Measurements from ENCODE around the gene C2CD3. TPM values are rescaled to one million over a fixed set of nuclear protein-coding genes. Genes with fewer than 3 reads are reported as not detected.

The C2CD3 gene
- total and polyA plus RNA-seq, 10 of the 15 experiments (the other 5 are each of a cell fraction or from before 2014, with no cell fraction given): 2.3 to 24.0 (median 16.3) TPM

DNA sequence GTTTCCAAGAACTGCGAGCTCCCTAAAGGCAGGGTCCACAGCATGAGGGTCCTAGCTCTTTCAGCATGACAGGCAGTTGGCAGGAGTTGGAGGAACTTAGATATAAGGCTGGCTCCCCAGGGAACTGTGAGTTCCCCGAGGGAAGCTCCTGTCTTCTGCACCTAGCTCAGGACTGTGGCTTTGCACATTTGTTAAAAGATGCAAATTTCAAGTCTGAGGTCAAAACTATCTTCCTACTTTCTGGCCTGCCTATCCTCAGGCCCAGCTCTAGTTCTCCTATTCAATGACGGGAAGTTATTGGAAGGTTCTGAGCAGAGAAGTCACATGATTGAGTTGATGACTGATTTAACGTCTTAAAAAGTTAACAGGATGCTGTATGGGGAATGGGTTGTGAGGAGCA lies 150.3 kb downstream of the C2CD3 start:
- POLR2A ChIA-PET: interaction anchor here (1.0 to 3.1 kb wide), 4 partner anchors 23 to 40 kb away, joined by 4 to 20 read pairs (median 6); partner anchors contain the start of gene UCP2
- Histone ChIP-seq H3K9ac (ENCODE audit: control insufficient read depth, insufficient read depth, low read length) (no peak overlapping the region), H3K9me3 (replicated peaks; ENCODE audit: control insufficient read depth, insufficient read depth, low read length) (no peaks in the 10 kb centered on the region), H2AFZ (ENCODE audit: control insufficient read depth, low read depth, low read length) (peak overlapping the region; percentile 52), H3K4me3 (no peak overlapping the region), H3K79me2 (ENCODE audit: control insufficient read depth, insufficient read depth, low read length) (no peaks in the 10 kb centered on the region), H3K36me3 (ENCODE audit: control insufficient read depth in 2 of 2, insufficient read depth in 2 of 2, low read length in 1 of 2) (peaks cover 0 to 1% of the 10 kb centered on the region in 2 experiments; a peak in 3 of 4 replicates), H3K27me3 (replicated peaks in 1 of 2; ENCODE audit: control insufficient read depth in 2 of 2, insufficient read depth in 2 of 2, low read length in 1 of 2) (no peaks in the 10 kb centered on the region), H4K20me1 (ENCODE audit: control insufficient read depth, insufficient read depth) (no peaks in the 10 kb centered on the region), H3K4me1 (ENCODE audit: control insufficient read depth, insufficient read depth, low read length) (peaks cover 21% of the 10 kb centered on the region), H3K27ac (ENCODE audit: control insufficient read depth, insufficient read depth) (peak overlapping the region; percentile 58), H3K4me2 (ENCODE audit: control insufficient read depth, insufficient read depth) (peak overlapping the region; percentile 26)
- in situ Hi-C loops (cut with MboI) (no loop called here), intact Hi-C loops (cut with micrococcal nuclease; ENCODE audit: unreplicated experiment) (loop anchor here (5.0 kb wide), 1 partner anchor 38 kb away; the partner anchor contains the start of gene UCP2)
- CTCF ChIA-PET: interaction anchor here (0.6 to 2.1 kb wide), 10 partner anchors 9 to 235 kb away, joined by 3 to 8 read pairs (median 4); partner anchors contain the start of gene UCP3
- DNase-seq (ENCODE audit: low read depth, low spot score) (peak; percentile 60), ATAC-seq (peak; percentile 82), FAIRE-seq (no peak)
- SMC1A ChIA-PET (ENCODE audit: uncharacterized antibody, unreplicated experiment): interaction anchor here (0.5 to 3.7 kb wide), 11 partner anchors 9 to 429 kb away, joined by 3 to 49 read pairs (median 4); partner anchors contain the start of gene UCP2
- RAD21 ChIA-PET (ENCODE audit: unreplicated experiment): interaction anchor here (0.5 to 3.5 kb wide), 12 partner anchors 9 to 129 kb away, joined by 3 to 31 read pairs (median 5); partner anchors contain the start of gene UCP2
- 13% methylated on average over 4 of the region's 4 CpGs for WGBS (ENCODE audit: insufficient coverage, insufficient replicate concordance, low lambda C conversion rate, missing lambda C conversion rate)
- no TSS peak for BruUV-seq (replicated peaks)
- TF ChIP-seq RB1 (IDR thresholded peaks at IDR 0.05; ENCODE audit: borderline replicate concordance) (peak; percentile 50; the same call in 1 of the 2 replicates), IKZF2 (IDR thresholded peaks at IDR 0.05) (peak; percentile 72 to 76; a peak in 2 of 4 replicates), POU2F2 (IDR thresholded peaks at IDR 0.05; ENCODE audit: borderline replicate concordance, low read depth, low read length) (peak; percentile 76; the same call in 1 of the 3 replicates), RUNX3 (IDR thresholded peaks at IDR 0.05; ENCODE audit: low read length) (peak; percentile 51), GATAD2B (conservative IDR thresholded peaks at IDR 0.05; ENCODE audit: low read depth) (no peak; the same call in 1 of the 2 replicates), SUPT20H (IDR thresholded peaks at IDR 0.05; ENCODE audit: borderline replicate concordance, control insufficient read depth, low read depth, low read length) (no peak), IKZF1 (conservative IDR thresholded peaks at IDR 0.05) (peak; percentile 75), RAD51 (IDR thresholded peaks at IDR 0.05) (peak; percentile 76; the same call in 1 of the 2 replicates), MTA3 (IDR thresholded peaks at IDR 0.05; ENCODE audit: borderline replicate concordance, low read length) (no peak), TCF3 (IDR thresholded peaks at IDR 0.05; ENCODE audit: borderline replicate concordance, insufficient read depth, low read depth, low read length) (no peak), MEF2B (IDR thresholded peaks at IDR 0.05; ENCODE audit: partially characterized antibody, poor library complexity, severe bottlenecking) (peak; percentile 94)
- TF ChIP-seq, protein P1, sequence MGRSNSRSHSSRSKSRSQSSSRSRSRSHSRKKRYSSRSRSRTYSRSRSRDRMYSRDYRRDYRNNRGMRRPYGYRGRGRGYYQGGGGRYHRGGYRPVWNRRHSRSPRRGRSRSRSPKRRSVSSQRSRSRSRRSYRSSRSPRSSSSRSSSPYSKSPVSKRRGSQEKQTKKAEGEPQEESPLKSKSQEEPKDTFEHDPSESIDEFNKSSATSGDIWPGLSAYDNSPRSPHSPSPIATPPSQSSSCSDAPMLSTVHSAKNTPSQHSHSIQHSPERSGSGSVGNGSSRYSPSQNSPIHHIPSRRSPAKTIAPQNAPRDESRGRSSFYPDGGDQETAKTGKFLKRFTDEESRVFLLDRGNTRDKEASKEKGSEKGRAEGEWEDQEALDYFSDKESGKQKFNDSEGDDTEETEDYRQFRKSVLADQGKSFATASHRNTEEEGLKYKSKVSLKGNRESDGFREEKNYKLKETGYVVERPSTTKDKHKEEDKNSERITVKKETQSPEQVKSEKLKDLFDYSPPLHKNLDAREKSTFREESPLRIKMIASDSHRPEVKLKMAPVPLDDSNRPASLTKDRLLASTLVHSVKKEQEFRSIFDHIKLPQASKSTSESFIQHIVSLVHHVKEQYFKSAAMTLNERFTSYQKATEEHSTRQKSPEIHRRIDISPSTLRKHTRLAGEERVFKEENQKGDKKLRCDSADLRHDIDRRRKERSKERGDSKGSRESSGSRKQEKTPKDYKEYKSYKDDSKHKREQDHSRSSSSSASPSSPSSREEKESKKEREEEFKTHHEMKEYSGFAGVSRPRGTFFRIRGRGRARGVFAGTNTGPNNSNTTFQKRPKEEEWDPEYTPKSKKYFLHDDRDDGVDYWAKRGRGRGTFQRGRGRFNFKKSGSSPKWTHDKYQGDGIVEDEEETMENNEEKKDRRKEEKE (IDR thresholded peaks at IDR 0.05): no peak
- TF ChIP-seq, protein P2, sequence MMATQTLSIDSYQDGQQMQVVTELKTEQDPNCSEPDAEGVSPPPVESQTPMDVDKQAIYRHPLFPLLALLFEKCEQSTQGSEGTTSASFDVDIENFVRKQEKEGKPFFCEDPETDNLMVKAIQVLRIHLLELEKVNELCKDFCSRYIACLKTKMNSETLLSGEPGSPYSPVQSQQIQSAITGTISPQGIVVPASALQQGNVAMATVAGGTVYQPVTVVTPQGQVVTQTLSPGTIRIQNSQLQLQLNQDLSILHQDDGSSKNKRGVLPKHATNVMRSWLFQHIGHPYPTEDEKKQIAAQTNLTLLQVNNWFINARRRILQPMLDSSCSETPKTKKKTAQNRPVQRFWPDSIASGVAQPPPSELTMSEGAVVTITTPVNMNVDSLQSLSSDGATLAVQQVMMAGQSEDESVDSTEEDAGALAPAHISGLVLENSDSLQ (IDR thresholded peaks at IDR 0.05): peak; percentile 30; the same call in 1 of the 2 replicates
- TF ChIP-seq, protein P3, sequence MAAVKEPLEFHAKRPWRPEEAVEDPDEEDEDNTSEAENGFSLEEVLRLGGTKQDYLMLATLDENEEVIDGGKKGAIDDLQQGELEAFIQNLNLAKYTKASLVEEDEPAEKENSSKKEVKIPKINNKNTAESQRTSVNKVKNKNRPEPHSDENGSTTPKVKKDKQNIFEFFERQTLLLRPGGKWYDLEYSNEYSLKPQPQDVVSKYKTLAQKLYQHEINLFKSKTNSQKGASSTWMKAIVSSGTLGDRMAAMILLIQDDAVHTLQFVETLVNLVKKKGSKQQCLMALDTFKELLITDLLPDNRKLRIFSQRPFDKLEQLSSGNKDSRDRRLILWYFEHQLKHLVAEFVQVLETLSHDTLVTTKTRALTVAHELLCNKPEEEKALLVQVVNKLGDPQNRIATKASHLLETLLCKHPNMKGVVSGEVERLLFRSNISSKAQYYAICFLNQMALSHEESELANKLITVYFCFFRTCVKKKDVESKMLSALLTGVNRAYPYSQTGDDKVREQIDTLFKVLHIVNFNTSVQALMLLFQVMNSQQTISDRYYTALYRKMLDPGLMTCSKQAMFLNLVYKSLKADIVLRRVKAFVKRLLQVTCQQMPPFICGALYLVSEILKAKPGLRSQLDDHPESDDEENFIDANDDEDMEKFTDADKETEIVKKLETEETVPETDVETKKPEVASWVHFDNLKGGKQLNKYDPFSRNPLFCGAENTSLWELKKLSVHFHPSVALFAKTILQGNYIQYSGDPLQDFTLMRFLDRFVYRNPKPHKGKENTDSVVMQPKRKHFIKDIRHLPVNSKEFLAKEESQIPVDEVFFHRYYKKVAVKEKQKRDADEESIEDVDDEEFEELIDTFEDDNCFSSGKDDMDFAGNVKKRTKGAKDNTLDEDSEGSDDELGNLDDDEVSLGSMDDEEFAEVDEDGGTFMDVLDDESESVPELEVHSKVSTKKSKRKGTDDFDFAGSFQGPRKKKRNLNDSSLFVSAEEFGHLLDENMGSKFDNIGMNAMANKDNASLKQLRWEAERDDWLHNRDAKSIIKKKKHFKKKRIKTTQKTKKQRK (IDR thresholded peaks at IDR 0.05; ENCODE audit: low read depth, low read length): no peak
